D721Med (cell line): ENCODE results near the gene BRMS1.
"Not testable (repeated sequence)": the region's sequence is repeated elsewhere in the genome, so short reads cannot be mapped to it uniquely, and the experiment has no call there.

Source experiments
- DNase-seq: peaks from one replicate; pipeline ENCODE4 v3.0.0; 2011; ENCODE audit warnings: low spot score; ENCODE audit not compliant: insufficient read length
- FAIRE-seq: peaks from 2 replicates; lab custom pipeline; 2011; peaks lifted over from hg19 to GRCh38; lab: Jason Lieb, UNC
- CTCF ChIP-seq: IDR thresholded peaks from 2 replicates; pipeline ENCODE4 v1.5.1; 2012; ENCODE audit warnings: mild to moderate bottlenecking, control low read depth; ENCODE audit not compliant: insufficient read depth; ENCODE audit errors: missing control alignments

The BRMS1 gene

GRCh38 chr11:66360406-66361073 is 15.6 kb upstream of the BRMS1 start:
- TF ChIP-seq CTCF, result no peak
- no peak for DNase-seq
- no peak for FAIRE-seq

- TF ChIP-seq CTCF, result no peak
- FAIRE-seq (no peak), DNase-seq (no peak)
Measured at GRCh38 chr11:66359662-66360087, 14.8 kb upstream of the BRMS1 start.

- not testable (repeated sequence) for FAIRE-seq, DNase-seq
Measured at GRCh38 chr11:66350560-66351235, 5.8 kb upstream of the BRMS1 start.

GRCh38 chr11:66349084-66349386 is 4.1 kb upstream of the BRMS1 start:
- no peak for TF ChIP-seq CTCF
- no peak for DNase-seq
- FAIRE-seq, result no peak

GRCh38 chr11:66347425-66348276 is 2.7 kb upstream of the BRMS1 start, which contains the start of gene B4GAT1:
Gene B4GAT1 (minus strand): TSS chr11:66347629. CDS start chr11:66347545, 84 bp downstream.
- TF ChIP-seq CTCF, result no peak
- DNase-seq, result no peak
- no peak for FAIRE-seq

GRCh38 chr11:66346476-66347424 is 1.8 kb upstream of the BRMS1 start:
- TF ChIP-seq CTCF, result no peak
- DNase-seq, result no peak
- no peak for FAIRE-seq

- FAIRE-seq (no peak), DNase-seq (no peak)
- no peak for TF ChIP-seq CTCF
Measured at GRCh38 chr11:66345316-66345649, 379 bp upstream of the BRMS1 start.
